Prostate gland (tissue), 2 donors: ENCODE data around the gene IGF1.

ENCODE experiments used
- CTCF ChIP-seq, 4 experiments: fragments of 200-600 bp in 2 of 4; fragments of 450-650 bp in 2 of 4; sonication (generic) in 2 of 4; IDR thresholded peaks; 1 replicate in 3 of 4; 2 replicates in 1 of 4; pipeline ENCODE4 v1.5.1; 2016 to 2019; ENCODE audit warnings: antibody characterized with exemption in 4 of 4, mild to moderate bottlenecking in 2 of 4, moderate library complexity in 2 of 4
- POLR2A ChIP-seq: fragments of 450-650 bp; IDR thresholded peaks from one replicate; pipeline ENCODE4 v1.6.1; 2016; ENCODE audit warnings: antibody characterized with exemption, mild to moderate bottlenecking
- POLR2AphosphoS5 ChIP-seq: sonication (generic); formaldehyde crosslinking; IDR thresholded peaks from one replicate; pipeline ENCODE4 v1.6.1; 2017; ENCODE audit warnings: antibody characterized with exemption

- TF ChIP-seq POLR2AphosphoS5 (no peak), CTCF (IDR thresholded peaks at IDR 0.05) (no peak), POLR2A (no peak)
Measured at GRCh38 chr12:102438827-102439210, 41.5 kb downstream of the IGF1 start.
